ENCODE data around the gene ABCC6. TPM values are rescaled to one million over a fixed set of nuclear protein-coding genes. Genes with fewer than 3 reads are reported as not detected.
"Not testable (repeated sequence)": the region's sequence is repeated elsewhere in the genome, so short reads cannot be mapped to it uniquely, and the experiment has no call there.

The ABCC6 gene
- polyA plus RNA-seq, 1 of the 3 experiments (the other 2 are of a cell fraction) = 0.71 TPM

DNA sequence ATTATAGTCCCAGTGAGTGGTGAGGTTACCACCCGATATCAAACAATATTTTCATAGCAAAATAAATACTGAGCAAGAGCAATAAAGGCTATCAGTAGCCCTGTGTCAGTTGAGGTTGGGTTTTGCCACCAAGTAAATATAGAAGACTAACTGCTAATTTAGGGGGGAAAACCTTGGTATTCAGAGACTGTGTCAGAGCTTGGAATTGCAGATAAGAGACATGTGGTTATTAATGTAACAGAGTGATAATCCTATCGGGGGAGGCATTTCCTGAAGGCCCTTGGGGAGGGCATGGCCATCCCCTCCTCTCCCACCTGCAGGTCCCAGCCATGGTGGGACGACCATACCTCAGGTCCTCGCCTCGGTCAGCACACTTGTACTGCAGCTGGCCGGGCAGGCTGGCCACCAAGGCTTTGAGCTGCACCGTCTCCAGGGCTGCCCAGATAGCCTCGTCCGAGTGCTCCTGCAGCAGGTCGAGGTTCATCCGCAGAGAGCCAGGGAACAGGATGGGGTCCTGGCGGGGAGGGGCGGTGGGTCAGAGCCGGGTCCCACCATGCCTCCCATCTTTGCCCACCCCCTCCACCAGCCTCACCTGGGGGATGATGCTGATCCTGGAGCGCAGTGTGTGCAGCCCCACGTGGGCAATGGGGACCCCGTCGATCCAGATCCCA lies 68.9 kb downstream of the ABCC6 start:
- ChIA-PET POLR2A (no interaction called here), CTCF (no interaction called here)
- Histone ChIP-seq H3K9me2 (no peaks in the 10 kb centered on the region), H3K27me3 (ENCODE audit: insufficient read depth) (no peaks in the 10 kb centered on the region), H2AFZ (ENCODE audit: low read depth) (no peak overlapping the region), H3K9me3 (no peaks in the 10 kb centered on the region), H3K36me3 (replicated peaks in 1 of 2; ENCODE audit: control insufficient read depth in 1 of 2, insufficient read depth in 2 of 2, low read length in 1 of 2) (no peaks in the 10 kb centered on the region), H4K20me1 (ENCODE audit: insufficient read depth) (no peaks in the 10 kb centered on the region), H3F3A (replicated peaks; ENCODE audit: insufficient read depth) (no peaks in the 10 kb centered on the region), H3K27ac (ENCODE audit: low read depth in 2 of 2, low read length in 1 of 2) (no peak overlapping the region), H3K9ac (no peak overlapping the region), H3K4me1 (ENCODE audit: control insufficient read depth in 1 of 2, insufficient read depth in 2 of 2, low read depth in 1 of 2, low read length in 1 of 2) (peaks cover 0 to 16% of the 10 kb centered on the region in 2 experiments; a peak in 1 of 4 replicates), H3K4me2 (no peak overlapping the region), H3K79me2 (ENCODE audit: insufficient read depth) (no peaks in the 10 kb centered on the region), H3K4me3 (ENCODE audit: low read depth in 2 of 2, low read length in 1 of 2) (no peak overlapping the region)
- DNase-seq = no peak
- TF ChIP-seq FOSL2 (IDR thresholded peaks at IDR 0.05; ENCODE audit: borderline replicate concordance, low read depth) (no peak), MEF2A (IDR thresholded peaks at IDR 0.05; ENCODE audit: borderline replicate concordance, low read depth) (no peak), SMC3 (IDR thresholded peaks at IDR 0.05; ENCODE audit: low read depth, low read length) (no peak), RCOR1 (IDR thresholded peaks at IDR 0.05; ENCODE audit: low read length) (no peak), MXI1 (IDR thresholded peaks at IDR 0.05; ENCODE audit: low read depth, low read length) (no peak), NFIC (IDR thresholded peaks at IDR 0.05; ENCODE audit: borderline replicate concordance) (no peak), RAD21 (IDR thresholded peaks at IDR 0.05; ENCODE audit: low read length) (no peak), POLR2AphosphoS5 (IDR thresholded peaks at IDR 0.05; ENCODE audit: low read depth, low read length) (no peak), TEAD4 (IDR thresholded peaks at IDR 0.05; ENCODE audit: borderline replicate concordance, insufficient read depth) (no peak), TAF1 (IDR thresholded peaks at IDR 0.05; ENCODE audit: borderline replicate concordance, low read depth, low read length) (no peak)
- TF ChIP-seq, protein P1, sequence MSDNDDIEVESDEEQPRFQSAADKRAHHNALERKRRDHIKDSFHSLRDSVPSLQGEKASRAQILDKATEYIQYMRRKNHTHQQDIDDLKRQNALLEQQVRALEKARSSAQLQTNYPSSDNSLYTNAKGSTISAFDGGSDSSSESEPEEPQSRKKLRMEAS (IDR thresholded peaks at IDR 0.05; ENCODE audit: low read depth) = no peak
- TF ChIP-seq, protein P2, sequence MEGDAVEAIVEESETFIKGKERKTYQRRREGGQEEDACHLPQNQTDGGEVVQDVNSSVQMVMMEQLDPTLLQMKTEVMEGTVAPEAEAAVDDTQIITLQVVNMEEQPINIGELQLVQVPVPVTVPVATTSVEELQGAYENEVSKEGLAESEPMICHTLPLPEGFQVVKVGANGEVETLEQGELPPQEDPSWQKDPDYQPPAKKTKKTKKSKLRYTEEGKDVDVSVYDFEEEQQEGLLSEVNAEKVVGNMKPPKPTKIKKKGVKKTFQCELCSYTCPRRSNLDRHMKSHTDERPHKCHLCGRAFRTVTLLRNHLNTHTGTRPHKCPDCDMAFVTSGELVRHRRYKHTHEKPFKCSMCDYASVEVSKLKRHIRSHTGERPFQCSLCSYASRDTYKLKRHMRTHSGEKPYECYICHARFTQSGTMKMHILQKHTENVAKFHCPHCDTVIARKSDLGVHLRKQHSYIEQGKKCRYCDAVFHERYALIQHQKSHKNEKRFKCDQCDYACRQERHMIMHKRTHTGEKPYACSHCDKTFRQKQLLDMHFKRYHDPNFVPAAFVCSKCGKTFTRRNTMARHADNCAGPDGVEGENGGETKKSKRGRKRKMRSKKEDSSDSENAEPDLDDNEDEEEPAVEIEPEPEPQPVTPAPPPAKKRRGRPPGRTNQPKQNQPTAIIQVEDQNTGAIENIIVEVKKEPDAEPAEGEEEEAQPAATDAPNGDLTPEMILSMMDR (IDR thresholded peaks at IDR 0.05) = no peak
- TF ChIP-seq, protein P3, sequence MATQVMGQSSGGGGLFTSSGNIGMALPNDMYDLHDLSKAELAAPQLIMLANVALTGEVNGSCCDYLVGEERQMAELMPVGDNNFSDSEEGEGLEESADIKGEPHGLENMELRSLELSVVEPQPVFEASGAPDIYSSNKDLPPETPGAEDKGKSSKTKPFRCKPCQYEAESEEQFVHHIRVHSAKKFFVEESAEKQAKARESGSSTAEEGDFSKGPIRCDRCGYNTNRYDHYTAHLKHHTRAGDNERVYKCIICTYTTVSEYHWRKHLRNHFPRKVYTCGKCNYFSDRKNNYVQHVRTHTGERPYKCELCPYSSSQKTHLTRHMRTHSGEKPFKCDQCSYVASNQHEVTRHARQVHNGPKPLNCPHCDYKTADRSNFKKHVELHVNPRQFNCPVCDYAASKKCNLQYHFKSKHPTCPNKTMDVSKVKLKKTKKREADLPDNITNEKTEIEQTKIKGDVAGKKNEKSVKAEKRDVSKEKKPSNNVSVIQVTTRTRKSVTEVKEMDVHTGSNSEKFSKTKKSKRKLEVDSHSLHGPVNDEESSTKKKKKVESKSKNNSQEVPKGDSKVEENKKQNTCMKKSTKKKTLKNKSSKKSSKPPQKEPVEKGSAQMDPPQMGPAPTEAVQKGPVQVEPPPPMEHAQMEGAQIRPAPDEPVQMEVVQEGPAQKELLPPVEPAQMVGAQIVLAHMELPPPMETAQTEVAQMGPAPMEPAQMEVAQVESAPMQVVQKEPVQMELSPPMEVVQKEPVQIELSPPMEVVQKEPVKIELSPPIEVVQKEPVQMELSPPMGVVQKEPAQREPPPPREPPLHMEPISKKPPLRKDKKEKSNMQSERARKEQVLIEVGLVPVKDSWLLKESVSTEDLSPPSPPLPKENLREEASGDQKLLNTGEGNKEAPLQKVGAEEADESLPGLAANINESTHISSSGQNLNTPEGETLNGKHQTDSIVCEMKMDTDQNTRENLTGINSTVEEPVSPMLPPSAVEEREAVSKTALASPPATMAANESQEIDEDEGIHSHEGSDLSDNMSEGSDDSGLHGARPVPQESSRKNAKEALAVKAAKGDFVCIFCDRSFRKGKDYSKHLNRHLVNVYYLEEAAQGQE (IDR thresholded peaks at IDR 0.05; ENCODE audit: low read depth, low read length) = no peak
- TF ChIP-seq, protein P4, sequence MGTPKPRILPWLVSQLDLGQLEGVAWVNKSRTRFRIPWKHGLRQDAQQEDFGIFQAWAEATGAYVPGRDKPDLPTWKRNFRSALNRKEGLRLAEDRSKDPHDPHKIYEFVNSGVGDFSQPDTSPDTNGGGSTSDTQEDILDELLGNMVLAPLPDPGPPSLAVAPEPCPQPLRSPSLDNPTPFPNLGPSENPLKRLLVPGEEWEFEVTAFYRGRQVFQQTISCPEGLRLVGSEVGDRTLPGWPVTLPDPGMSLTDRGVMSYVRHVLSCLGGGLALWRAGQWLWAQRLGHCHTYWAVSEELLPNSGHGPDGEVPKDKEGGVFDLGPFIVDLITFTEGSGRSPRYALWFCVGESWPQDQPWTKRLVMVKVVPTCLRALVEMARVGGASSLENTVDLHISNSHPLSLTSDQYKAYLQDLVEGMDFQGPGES (IDR thresholded peaks at IDR 0.05; ENCODE audit: low read depth, low read length) = no peak
- TF ChIP-seq, protein P5, sequence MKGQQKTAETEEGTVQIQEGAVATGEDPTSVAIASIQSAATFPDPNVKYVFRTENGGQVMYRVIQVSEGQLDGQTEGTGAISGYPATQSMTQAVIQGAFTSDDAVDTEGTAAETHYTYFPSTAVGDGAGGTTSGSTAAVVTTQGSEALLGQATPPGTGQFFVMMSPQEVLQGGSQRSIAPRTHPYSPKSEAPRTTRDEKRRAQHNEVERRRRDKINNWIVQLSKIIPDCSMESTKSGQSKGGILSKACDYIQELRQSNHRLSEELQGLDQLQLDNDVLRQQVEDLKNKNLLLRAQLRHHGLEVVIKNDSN (IDR thresholded peaks at IDR 0.05; ENCODE audit: borderline replicate concordance, low read depth) = no peak
- 62% methylated on average over 3 of the region's 18 CpGs for WGBS (ENCODE audit: low lambda C conversion rate)

DNA sequence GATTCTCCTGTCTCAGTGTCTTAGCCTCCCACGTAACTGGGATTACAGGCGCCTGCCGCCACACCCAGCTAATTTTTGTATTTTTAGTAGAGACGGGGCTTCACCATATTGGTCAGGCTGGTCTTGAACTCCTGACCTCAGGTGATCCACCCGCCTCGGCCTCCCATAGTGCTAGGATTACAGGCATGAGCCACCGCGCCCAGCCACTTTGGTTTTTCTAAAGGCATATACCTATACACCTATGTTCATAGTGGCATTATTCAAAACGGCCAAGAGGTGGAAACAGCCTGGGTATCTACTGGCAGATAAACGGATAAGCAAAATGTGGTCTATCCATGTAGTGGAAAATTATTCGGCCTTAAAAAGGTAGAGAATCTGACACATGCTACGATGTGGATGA lies 70.3 kb downstream of the ABCC6 start:
- H4K20me1 ChIP-seq (ENCODE audit: insufficient read depth); H3K36me3 ChIP-seq (replicated peaks in 1 of 2; ENCODE audit: control insufficient read depth in 1 of 2, insufficient read depth in 2 of 2, low read length in 1 of 2); POLR2A ChIA-PET; H3K9me3 ChIP-seq; H3F3A ChIP-seq (replicated peaks; ENCODE audit: insufficient read depth); DNase-seq; H3K4me3 ChIP-seq (ENCODE audit: low read depth in 2 of 2, low read length in 1 of 2); H3K27ac ChIP-seq (ENCODE audit: low read depth in 2 of 2, low read length in 1 of 2); CTCF ChIA-PET; H3K4me2 ChIP-seq; H3K27me3 ChIP-seq (ENCODE audit: insufficient read depth); H3K9ac ChIP-seq; H3K79me2 ChIP-seq (ENCODE audit: insufficient read depth); H2AFZ ChIP-seq (ENCODE audit: low read depth); H3K9me2 ChIP-seq: not testable (repeated sequence)
- H3K4me1 ChIP-seq (ENCODE audit: control insufficient read depth in 1 of 2, insufficient read depth in 2 of 2, low read depth in 1 of 2, low read length in 1 of 2) = peaks cover 0 to 18% of the 10 kb centered on the region in 2 experiments; a peak in 1 of 4 replicates
- 94% methylated on average over 12 of the region's 12 CpGs for WGBS (ENCODE audit: low lambda C conversion rate)

Data from SK-N-SH (cell line).